Thoracic aorta (tissue), 2 donors: ENCODE data around the gene PADI4. TPM values are rescaled to one million over a fixed set of nuclear protein-coding genes. Genes with fewer than 3 reads are reported as not detected.

Experiments used
- ATAC-seq: fragments of 150-250 bp; one replicate; pipeline ENCODE4 v1.8.0; 2017; ENCODE audit warnings: low read depth; ENCODE audit not compliant: insufficient number of reproducible peaks, low FRiP score
- DNase-seq: peaks from one replicate; pipeline ENCODE4 v3.0.0-alpha.2; 2020; ENCODE audit warnings: low spot score
- H3K27ac ChIP-seq, 2 donors: fragments of 200-600 bp; sonication (generic); 1 replicate in 1 of 2; 2 replicates in 1 of 2; pipeline ENCODE4 v1.5.1; 2016; ENCODE audit warnings: mild to moderate bottlenecking in 2 of 2, moderate library complexity in 2 of 2
- H3K27me3 ChIP-seq: fragments of 200-600 bp; sonication (generic); replicated peaks from 2 replicates; pipeline ENCODE4 v1.6.0; 2016; ENCODE audit warnings: mild to moderate bottlenecking; ENCODE audit not compliant: insufficient read depth
- H3K36me3 ChIP-seq: fragments of 200-600 bp; sonication (generic); one replicate; pipeline ENCODE4 v1.5.1; 2016
- H3K4me1 ChIP-seq, 2 donors: fragments of 200-600 bp; sonication (generic); 1 replicate in 1 of 2; 2 replicates in 1 of 2; pipeline versions ENCODE4 v1.5.1 to v1.6.0; 2016; ENCODE audit warnings: low read depth in 2 of 2, mild to moderate bottlenecking in 1 of 2; ENCODE audit not compliant: control insufficient read depth in 1 of 2
- H3K4me3 ChIP-seq: fragments of 200-600 bp; sonication (generic); 2 replicates; pipeline ENCODE4 v1.5.1; 2016; ENCODE audit warnings: mild to moderate bottlenecking
- H3K9me3 ChIP-seq: fragments of 200-600 bp; sonication (generic); 2 replicates; pipeline ENCODE4 v1.5.1; 2016
- CTCF ChIP-seq: fragments of 200-600 bp; sonication (generic); IDR thresholded peaks from one replicate; pipeline ENCODE4 v1.5.1; 2019; ENCODE audit warnings: antibody characterized with exemption
- total RNA-seq, 2 donors: library from RNA; depleted of rRNA; stranded (reverse); fragments of >200 nt; gene quantifications; one replicate each; pipeline versions ENCODE4 v1.1.0 to v1.2.3, GENCODE V29; 2016

Gene PADI4
- total RNA-seq, 2 donors from 2014 or later = 0.27 to 0.42 TPM

GRCh38 chr1:17361687-17362086 lies 53.7 kb downstream of the PADI4 start:
- Histone ChIP-seq H3K4me3 (no peak overlapping the region), H3K4me1 (no peaks in the 10 kb centered on the region), H3K9me3 (no peaks in the 10 kb centered on the region), H3K36me3 (no peaks in the 10 kb centered on the region), H3K27ac (no peak overlapping the region), H3K27me3 (no peaks in the 10 kb centered on the region)
- no peak for ATAC-seq
- no peak for DNase-seq
- TF ChIP-seq CTCF = no peak

- ATAC-seq = no peak
- Histone ChIP-seq H3K27me3 (no peaks in the 10 kb centered on the region), H3K4me3 (no peak overlapping the region), H3K36me3 (no peaks in the 10 kb centered on the region), H3K4me1 (no peaks in the 10 kb centered on the region), H3K9me3 (no peaks in the 10 kb centered on the region), H3K27ac (no peak overlapping the region)
- TF ChIP-seq CTCF = no peak
- DNase-seq = no peak
Observed at GRCh38 chr1:17363351-17363750, 55.4 kb downstream of the PADI4 start.

GRCh38 chr1:17363771-17364170 lies 55.8 kb downstream of the PADI4 start:
- no peak for ATAC-seq
- H3K4me1 ChIP-seq = no peaks in the 10 kb centered on the region
- H3K27me3 ChIP-seq = no peaks in the 10 kb centered on the region
- TF ChIP-seq CTCF = no peak
- H3K9me3 ChIP-seq = no peaks in the 10 kb centered on the region
- no peaks in the 10 kb centered on the region for H3K36me3 ChIP-seq
- no peak overlapping the region for H3K4me3 ChIP-seq
- H3K27ac ChIP-seq = no peak overlapping the region
- no peak for DNase-seq

GRCh38 chr1:17365293-17365692 lies 57.3 kb downstream of the PADI4 start:
- no peak for TF ChIP-seq CTCF
- no peak overlapping the region for H3K4me3 ChIP-seq
- no peak overlapping the region for H3K27ac ChIP-seq
- no peaks in the 10 kb centered on the region for H3K4me1 ChIP-seq
- H3K36me3 ChIP-seq = no peaks in the 10 kb centered on the region
- ATAC-seq (no peak), DNase-seq (no peak)
- no peaks in the 10 kb centered on the region for H3K9me3 ChIP-seq
- no peaks in the 10 kb centered on the region for H3K27me3 ChIP-seq

- no peak for ATAC-seq
- Histone ChIP-seq H3K36me3 (no peaks in the 10 kb centered on the region), H3K4me3 (no peak overlapping the region), H3K27ac (no peak overlapping the region), H3K4me1 (no peaks in the 10 kb centered on the region), H3K9me3 (no peaks in the 10 kb centered on the region), H3K27me3 (no peaks in the 10 kb centered on the region)
- DNase-seq = no peak
- no peak for TF ChIP-seq CTCF
Observed at GRCh38 chr1:17369466-17369865, 61.5 kb downstream of the PADI4 start.
